HG03196 (cell line): ENCODE measurements around the gene ZC3H10.
A peak's percentile ranks its signal among the peaks of the same experiment; 100 is the strongest.

ENCODE experiments used
- ATAC-seq: cut with Tn5 transposase; IDR thresholded peaks from one replicate; pipeline ENCODE4 v1.9.1; 2021; ENCODE audit not compliant: unreplicated experiment

Gene ZC3H10

GRCh38 chr12:56126732-56127239 lies 8.7 kb downstream of the ZC3H10 start:
- ATAC-seq = no peak

- no peak for ATAC-seq
Measured at GRCh38 chr12:56127485-56127887, 9.4 kb downstream of the ZC3H10 start.

GRCh38 chr12:56127888-56128669 lies 10.0 kb downstream of the ZC3H10 start, which contains the start of gene ESYT1:
Gene ESYT1, plus strand, starts transcription at chr12:56128267. Its CDS starts 53 bp downstream, at chr12:56128320.
- ATAC-seq = peak; percentile 88

- ATAC-seq = no peak
Measured at GRCh38 chr12:56128670-56129205, 10.7 kb downstream of the ZC3H10 start.

- ATAC-seq = peak; percentile 27
Measured at GRCh38 chr12:56129206-56129941, 11.3 kb downstream of the ZC3H10 start.

- no peak for ATAC-seq
Measured at GRCh38 chr12:56129942-56130495, 12.0 kb downstream of the ZC3H10 start.

GRCh38 chr12:56130876-56131275 lies 12.8 kb downstream of the ZC3H10 start:
- ATAC-seq = no peak

GRCh38 chr12:56134897-56135296 lies 16.8 kb downstream of the ZC3H10 start:
- no peak for ATAC-seq

GRCh38 chr12:56137853-56138571 lies 19.9 kb downstream of the ZC3H10 start:
- ATAC-seq = no peak

GRCh38 chr12:56141946-56142784 lies 24.1 kb downstream of the ZC3H10 start:
- ATAC-seq = no peak

GRCh38 chr12:56143217-56143616 lies 25.2 kb downstream of the ZC3H10 start:
- no peak for ATAC-seq

- no peak for ATAC-seq
Measured at GRCh38 chr12:56143870-56144269, 25.8 kb downstream of the ZC3H10 start.

- ATAC-seq = no peak
Measured at GRCh38 chr12:56145217-56145616, 27.2 kb downstream of the ZC3H10 start.

- no peak for ATAC-seq
Measured at GRCh38 chr12:56146492-56147460, 28.7 kb downstream of the ZC3H10 start.

- ATAC-seq = no peak
Measured at GRCh38 chr12:56150563-56150962, 32.5 kb downstream of the ZC3H10 start.

- ATAC-seq = peak; percentile 40
Measured at GRCh38 chr12:56151672-56152131, 33.6 kb downstream of the ZC3H10 start.

- ATAC-seq = peak; percentile 83
Measured at GRCh38 chr12:56152132-56152755, 34.2 kb downstream of the ZC3H10 start, which contains the start of gene MYL6B. Gene MYL6B, plus strand, starts transcription at chr12:56152587. Its CDS starts 1,332 bp downstream, at chr12:56153919.
